ENCODE results near the gene RCC1. TPM values are rescaled to one million over a fixed set of nuclear protein-coding genes. Genes with fewer than 3 reads are reported as not detected.
A peak's percentile ranks its signal among the peaks of the same experiment; 100 is the strongest.
"Not testable (repeated sequence)": the region's sequence is repeated elsewhere in the genome, so short reads cannot be mapped to it uniquely, and the experiment has no call there.

Gene RCC1
- total and polyA plus RNA-seq, 5 experiments from 2014 or later, result 11.7 to 24.9 (median 16.1) TPM

DNA sequence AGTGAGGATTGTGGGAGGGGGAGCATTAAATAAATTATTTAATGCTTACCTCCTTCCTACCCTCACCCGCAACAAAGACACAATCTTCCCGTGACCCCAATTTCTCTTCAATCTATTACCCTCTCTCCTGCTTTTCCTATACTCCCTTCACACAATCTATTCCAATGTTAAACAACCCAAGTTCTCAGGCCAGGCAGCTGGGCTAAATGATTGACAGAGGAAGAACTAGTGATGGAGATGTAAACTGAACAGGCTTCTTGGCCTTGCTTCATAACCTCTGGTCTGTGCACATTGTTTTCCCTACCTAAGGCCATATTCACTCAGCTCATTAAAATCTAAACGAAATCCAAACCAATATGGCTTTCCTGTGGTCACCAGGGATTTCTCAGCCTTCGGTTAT is 3.9 kb upstream of the RCC1 start:
- H3K27me3 Mint-ChIP-seq, result no peaks in the 10 kb centered on the region
- no peak overlapping the region for H3K4me3 Mint-ChIP-seq
- DNase-seq, result no peak
- peak overlapping the region in 1 of 10 donors; percentile 77 for H3K27ac Mint-ChIP-seq
- H3K4me1 Mint-ChIP-seq, result peaks cover 4 to 16% (median 6%) of the 10 kb centered on the region in 4 donors
- POLR2A ChIA-PET, result interaction anchor here (0.7 kb wide), 1 partner anchor 14 kb away, joined by 6 read pairs; no protein-coding TSS in a partner anchor
- ATAC-seq, result no peak
- H3K9me3 Mint-ChIP-seq, result no peaks in the 10 kb centered on the region
- peaks cover 4 to 28% (median 5%) of the 10 kb centered on the region in 3 donors for H3K36me3 Mint-ChIP-seq

DNA sequence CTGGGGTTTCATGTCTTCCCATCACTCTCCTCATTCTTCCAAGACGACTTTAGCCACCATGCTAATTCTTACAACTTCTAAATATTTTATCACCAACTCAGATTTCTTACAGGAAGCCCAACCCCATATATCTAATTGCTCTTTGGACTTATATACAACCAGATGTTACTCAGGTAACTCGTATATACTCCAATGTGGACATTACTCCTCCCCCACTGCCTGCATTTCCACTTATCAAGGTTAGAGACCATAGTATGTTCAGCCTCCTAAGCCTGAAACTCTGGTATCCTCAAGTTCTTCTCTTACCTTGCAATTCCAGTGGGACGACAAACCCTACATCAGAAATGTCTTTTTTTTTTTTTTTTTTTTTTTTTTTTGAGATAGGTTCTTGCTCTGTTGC is 2.7 kb upstream of the RCC1 start:
- H3K4me3 Mint-ChIP-seq, result peak overlapping the region in 2 of 10 donors; percentile 1 to 19
- H3K4me1 Mint-ChIP-seq, result peaks cover 4 to 28% (median 13%) of the 10 kb centered on the region in 4 donors
- POLR2A ChIA-PET, result no interaction called here
- DNase-seq (no peak), ATAC-seq (no peak)
- no peaks in the 10 kb centered on the region for H3K27me3 Mint-ChIP-seq
- H3K27ac Mint-ChIP-seq, result peak overlapping the region in 2 of 10 donors; percentile 34 to 46
- no peaks in the 10 kb centered on the region for H3K9me3 Mint-ChIP-seq
- peaks cover 5 to 26% (median 5%) of the 10 kb centered on the region in 3 donors for H3K36me3 Mint-ChIP-seq

DNA sequence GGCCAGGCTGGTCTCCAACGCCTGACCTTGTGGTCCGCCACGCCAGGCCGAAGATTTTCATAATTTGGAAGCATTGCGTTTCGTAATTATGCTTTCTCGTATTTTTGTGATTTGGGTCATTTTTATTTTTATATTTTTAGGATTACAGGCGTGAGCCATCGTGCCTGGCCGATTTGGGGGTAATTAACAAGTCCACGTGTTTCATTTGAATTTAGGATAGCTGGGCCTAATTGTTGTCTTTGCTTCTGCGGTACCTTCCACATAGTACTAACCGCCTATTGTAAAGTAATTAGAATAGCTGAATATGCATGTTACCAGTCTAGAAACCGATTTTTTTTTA is 1.0 kb downstream of the RCC1 start:
- no peak for ATAC-seq
- H3K36me3 Mint-ChIP-seq, result peaks cover 15 to 49% (median 30%) of the 10 kb centered on the region in 3 donors
- H3K4me1 Mint-ChIP-seq, result peaks cover 17 to 64% (median 45%) of the 10 kb centered on the region in 4 donors
- H3K27ac Mint-ChIP-seq, result peak overlapping the region; percentile 97 to 100 (median 98)
- DNase-seq, result no peak
- no peaks in the 10 kb centered on the region for H3K9me3 Mint-ChIP-seq
- POLR2A ChIA-PET, result interaction anchor here (0.6 to 7.0 kb wide), 19 partner anchors 10 to 675 kb away, joined by 3 to 87 read pairs (median 6); partner anchors contain the start of genes MED18, RNU11, SESN2 and SRSF4
- H3K4me3 Mint-ChIP-seq, result peak overlapping the region; percentile 94 to 99 (median 98)
- H3K27me3 Mint-ChIP-seq, result no peaks in the 10 kb centered on the region

DNA sequence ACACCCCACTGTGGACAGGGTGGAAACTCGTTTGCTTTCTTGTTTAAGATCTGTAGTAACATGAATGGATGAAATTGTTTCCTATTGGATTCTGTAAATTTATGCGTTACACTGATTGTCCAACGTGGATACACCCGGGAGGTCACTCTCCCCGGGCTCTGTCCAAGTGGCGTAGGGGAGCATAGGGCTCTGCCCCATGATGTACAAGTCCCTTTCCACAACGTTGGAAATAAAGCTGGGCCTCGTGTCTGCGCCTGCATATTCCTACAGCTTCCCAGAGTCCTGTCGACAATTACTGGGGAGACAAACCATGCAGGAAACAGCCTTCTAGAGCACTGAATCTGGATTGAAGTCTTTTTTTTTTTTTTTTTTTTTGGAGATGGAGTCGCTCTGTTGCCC is 1.4 kb downstream of the RCC1 start:
- Mint-ChIP-seq H3K36me3 (peaks cover 15 to 53% (median 33%) of the 10 kb centered on the region in 3 donors), H3K9me3 (no peaks in the 10 kb centered on the region), H3K27ac (peak overlapping the region; percentile 97 to 100 (median 98)), H3K27me3 (no peaks in the 10 kb centered on the region), H3K4me1 (peaks cover 19 to 68% (median 49%) of the 10 kb centered on the region in 4 donors), H3K4me3 (peak overlapping the region; percentile 94 to 99 (median 98))
- ATAC-seq (no peak), DNase-seq (no peak)
- POLR2A ChIA-PET, result interaction anchor here (0.6 to 7.0 kb wide), 19 partner anchors 10 to 674 kb away, joined by 3 to 87 read pairs (median 6); partner anchors contain the start of genes MED18, RNU11, SESN2 and SRSF4

DNA sequence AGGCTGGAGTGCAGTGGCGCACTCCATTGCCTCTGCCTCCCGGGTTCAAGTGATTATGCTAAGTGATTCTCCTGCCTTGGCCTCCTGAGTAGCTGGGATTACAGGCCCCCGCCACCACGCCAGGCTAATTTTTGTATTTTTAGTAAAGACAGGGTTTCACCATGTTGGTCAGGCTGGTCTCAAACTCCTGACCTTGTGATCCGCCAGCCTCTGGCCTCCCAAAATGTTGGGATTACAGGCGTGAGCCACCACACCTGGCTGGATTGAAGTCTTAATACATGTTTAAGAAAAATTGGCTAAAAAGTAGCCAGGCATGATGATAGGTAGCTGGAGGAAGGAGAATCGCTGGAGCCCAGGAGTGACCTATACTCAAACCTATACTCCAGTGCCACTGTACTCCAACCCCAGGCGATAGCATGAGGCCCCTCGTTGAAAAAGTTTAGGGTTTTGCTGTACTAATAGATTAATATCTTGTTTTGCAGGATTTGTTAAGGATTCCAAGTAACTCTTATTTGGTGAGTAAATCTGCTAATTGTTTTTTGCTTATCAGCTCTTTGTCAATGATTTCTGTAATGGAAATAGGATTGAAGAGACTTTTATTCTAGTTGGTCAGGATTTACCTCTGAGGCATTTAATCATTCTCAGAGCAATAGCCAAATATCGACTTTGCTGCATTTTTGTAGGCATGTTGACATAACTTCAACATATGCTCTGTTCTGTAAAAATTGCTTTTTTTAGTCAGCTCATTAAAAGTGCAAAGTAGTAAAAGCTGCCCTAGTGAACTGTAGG is 2.0 kb downstream of the RCC1 start:
- POLR2A ChIA-PET, result interaction anchor here (0.8 to 7.0 kb wide), 14 partner anchors 9 to 674 kb away, joined by 3 to 87 read pairs (median 5); partner anchors contain the start of genes MED18, RNU11, SESN2 and SRSF4
- peak overlapping the region; percentile 94 to 99 (median 98) for H3K4me3 Mint-ChIP-seq
- peak overlapping the region; percentile 97 to 100 (median 98) for H3K27ac Mint-ChIP-seq
- H3K36me3 Mint-ChIP-seq, result peaks cover 15 to 59% (median 37%) of the 10 kb centered on the region in 3 donors
- H3K9me3 Mint-ChIP-seq, result no peaks in the 10 kb centered on the region
- peaks cover 21 to 74% (median 55%) of the 10 kb centered on the region in 4 donors for H3K4me1 Mint-ChIP-seq
- ATAC-seq, result no peak
- DNase-seq, result no peak
- no peaks in the 10 kb centered on the region for H3K27me3 Mint-ChIP-seq

DNA sequence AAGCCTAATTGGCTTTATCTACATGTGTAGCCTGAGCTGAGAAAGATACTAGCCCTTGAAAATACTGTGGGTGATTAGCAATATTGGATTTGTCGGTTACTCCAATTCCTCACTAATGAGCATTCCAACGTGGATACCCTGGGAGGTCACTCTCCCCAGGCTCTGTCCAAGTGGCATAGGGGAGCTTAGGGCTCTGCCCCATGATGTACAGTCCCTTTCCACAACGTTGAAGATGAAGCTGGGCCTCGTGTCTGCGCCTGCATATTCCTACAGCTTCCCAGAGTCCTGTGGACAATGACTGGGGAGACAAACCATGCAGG is 2.6 kb downstream of the RCC1 start:
- Mint-ChIP-seq H3K9me3 (no peaks in the 10 kb centered on the region), H3K4me3 (peak overlapping the region; percentile 94 to 99 (median 98)), H3K27me3 (no peaks in the 10 kb centered on the region), H3K27ac (peak overlapping the region; percentile 76 to 100 (median 89)), H3K4me1 (peaks cover 21 to 80% (median 57%) of the 10 kb centered on the region in 4 donors), H3K36me3 (peaks cover 15 to 65% (median 37%) of the 10 kb centered on the region in 3 donors)
- no peak for DNase-seq
- no peak for ATAC-seq
- POLR2A ChIA-PET, result interaction anchor here (0.5 to 7.0 kb wide), 11 partner anchors 8 to 673 kb away, joined by 3 to 87 read pairs (median 6); partner anchors contain the start of genes RNU11, SESN2, SRSF4 and TAF12

DNA sequence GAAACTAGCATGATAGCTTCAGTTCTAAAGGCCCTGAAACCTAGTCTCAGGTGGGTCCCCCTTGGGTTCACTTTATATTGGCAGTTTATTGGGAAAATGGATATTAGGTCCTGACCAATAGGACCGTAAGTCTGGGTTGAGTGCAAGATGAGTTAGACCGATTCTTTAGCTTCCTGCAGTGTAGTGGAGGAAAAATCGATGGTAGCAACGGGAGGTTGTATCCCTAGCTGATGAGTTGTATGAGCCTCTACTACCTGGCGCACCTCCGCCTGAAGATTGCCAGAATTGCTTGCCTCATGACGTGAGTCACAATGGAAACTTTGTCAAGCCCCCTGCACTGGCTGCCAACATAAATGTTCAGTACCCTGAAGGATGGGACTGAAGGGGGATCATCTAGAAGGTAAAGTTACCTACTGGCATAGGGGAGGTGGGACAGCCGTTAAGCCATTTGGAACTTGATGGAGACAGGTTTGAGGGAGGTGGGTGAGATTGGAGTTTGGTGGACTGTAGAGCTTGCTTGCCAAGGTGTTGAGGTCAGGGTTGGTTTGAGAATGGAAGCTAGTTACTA is 3.9 kb downstream of the RCC1 start:
- POLR2A ChIA-PET, result interaction anchor here (0.5 to 7.0 kb wide), 6 partner anchors 7 to 274 kb away, joined by 3 to 87 read pairs (median 6); partner anchors contain the start of genes ATP5IF1, TAF12 and YTHDF2
- no peaks in the 10 kb centered on the region for H3K27me3 Mint-ChIP-seq
- H3K27ac Mint-ChIP-seq, result peak overlapping the region; percentile 76 to 100 (median 89)
- H3K9me3 Mint-ChIP-seq, result no peaks in the 10 kb centered on the region
- H3K4me3 Mint-ChIP-seq, result peak overlapping the region; percentile 94 to 99 (median 98)
- H3K4me1 Mint-ChIP-seq, result peaks cover 21 to 84% (median 61%) of the 10 kb centered on the region in 4 donors
- peak in 1 of 10 donors; percentile 15 for DNase-seq
- ATAC-seq, result no peak
- H3K36me3 Mint-ChIP-seq, result peaks cover 15 to 77% (median 38%) of the 10 kb centered on the region in 3 donors

DNA sequence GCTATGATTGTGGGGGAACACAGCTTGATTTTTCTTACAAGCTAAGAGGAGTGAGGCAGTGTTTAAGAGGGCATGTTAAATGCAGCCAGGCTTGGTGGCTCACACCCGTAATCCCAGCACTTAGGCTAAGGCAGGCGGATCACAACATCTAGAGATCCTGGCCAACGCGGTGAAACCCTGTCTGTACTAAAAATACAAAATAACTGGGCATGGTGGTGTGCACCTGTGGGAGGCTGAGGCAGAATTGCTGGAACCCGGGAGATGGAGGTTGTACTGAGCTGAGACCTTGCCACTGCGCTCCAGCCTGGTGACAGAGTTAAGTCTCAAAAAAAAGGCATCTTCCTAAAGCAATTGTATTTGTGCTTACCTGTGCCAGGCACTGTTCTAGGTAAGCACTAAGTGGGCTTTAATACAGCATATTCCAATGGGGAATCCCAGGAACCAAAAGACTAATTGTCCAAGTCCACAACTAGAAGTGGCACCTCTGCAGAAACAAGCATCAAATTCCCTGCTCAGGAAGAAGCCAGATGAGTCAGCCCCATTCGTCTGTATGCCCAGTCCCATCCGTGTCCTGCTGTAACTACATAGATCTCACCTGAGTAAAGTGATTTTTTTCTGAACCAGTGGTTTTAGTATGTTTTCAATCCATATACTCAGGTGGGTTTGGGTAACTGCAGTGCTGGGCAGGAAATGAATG is 4.6 kb downstream of the RCC1 start:
- Mint-ChIP-seq H3K36me3 (peaks cover 15 to 83% (median 40%) of the 10 kb centered on the region in 3 donors), H3K27ac (peak overlapping the region; percentile 76 to 100 (median 89)), H3K4me3 (peak overlapping the region; percentile 94 to 99 (median 98)), H3K4me1 (peaks cover 23 to 80% (median 60%) of the 10 kb centered on the region in 4 donors), H3K9me3 (no peaks in the 10 kb centered on the region), H3K27me3 (no peaks in the 10 kb centered on the region)
- POLR2A ChIA-PET, result interaction anchor here (1.1 to 7.0 kb wide), 3 partner anchors 70 to 275 kb away, joined by 3 to 87 read pairs (median 7); partner anchors contain the start of genes ATP5IF1 and TAF12
- ATAC-seq (peak; percentile 10 to 15), DNase-seq (peak in 1 of 10 donors; percentile 25)

DNA sequence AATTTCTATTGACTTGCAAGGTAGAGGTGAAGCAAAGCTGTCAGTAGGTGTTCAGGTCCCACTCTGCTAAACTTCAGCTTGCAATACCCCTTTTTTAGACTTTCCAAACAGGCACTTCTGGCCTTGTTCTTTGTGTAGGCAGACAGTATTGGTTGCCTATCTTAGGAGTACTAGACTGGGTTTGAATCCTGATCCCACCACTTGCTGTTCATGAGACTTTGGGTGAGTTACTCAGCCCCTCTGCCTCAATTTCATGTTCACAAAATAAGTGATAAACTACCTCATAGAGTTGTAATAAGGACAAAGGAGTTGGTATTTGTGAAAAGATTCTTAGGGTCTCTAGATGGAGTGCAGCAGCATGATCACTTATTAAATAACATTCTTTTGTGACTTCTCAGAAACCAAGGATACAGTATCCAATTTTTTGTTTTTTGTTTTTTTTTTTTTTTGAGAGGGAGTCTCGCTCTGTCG is 5.2 kb downstream of the RCC1 start:
- H3K9me3 Mint-ChIP-seq, result no peaks in the 10 kb centered on the region
- H3K27me3 Mint-ChIP-seq, result no peaks in the 10 kb centered on the region
- H3K27ac Mint-ChIP-seq, result peak overlapping the region in 9 of 10 donors; percentile 76 to 100 (median 88)
- POLR2A ChIA-PET, result interaction anchor here (0.6 to 7.0 kb wide), 4 partner anchors 40 to 133 kb away, joined by 3 to 87 read pairs (median 6); partner anchors contain the start of gene TAF12
- DNase-seq, result no peak
- peaks cover 19 to 75% (median 56%) of the 10 kb centered on the region in 4 donors for H3K4me1 Mint-ChIP-seq
- no peak for ATAC-seq
- peak overlapping the region; percentile 94 to 99 (median 98) for H3K4me3 Mint-ChIP-seq
- H3K36me3 Mint-ChIP-seq, result peaks cover 10 to 83% (median 40%) of the 10 kb centered on the region in 3 donors

DNA sequence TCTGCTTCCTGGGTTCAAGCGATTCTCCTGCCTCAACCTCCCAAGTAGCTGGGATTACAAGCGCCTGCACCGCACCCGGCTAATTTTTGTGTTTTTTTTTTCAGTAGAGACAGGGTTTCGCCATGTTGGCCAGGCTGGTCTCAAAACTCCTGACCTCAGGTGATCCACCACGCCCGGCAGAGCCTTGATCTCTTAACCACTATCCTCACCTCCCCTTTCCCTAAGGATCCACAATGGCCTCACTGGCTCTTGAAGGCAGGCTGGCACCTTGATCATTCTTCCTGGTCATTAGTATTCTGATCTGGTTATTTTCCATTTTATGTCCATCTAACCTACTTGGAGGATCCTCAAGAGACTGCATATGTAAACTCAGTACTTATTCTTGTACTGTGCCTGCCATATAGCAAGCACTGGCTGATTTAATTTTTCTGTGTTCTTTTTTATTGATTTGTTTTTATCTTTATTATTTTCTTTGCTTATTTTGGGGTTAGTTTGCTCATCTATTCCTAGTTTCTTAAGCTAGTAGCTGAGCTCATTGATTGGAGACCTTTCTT is 6.3 kb downstream of the RCC1 start:
- DNase-seq (no peak), ATAC-seq (no peak)
- H3K4me1 Mint-ChIP-seq, result peaks cover 19 to 70% (median 59%) of the 10 kb centered on the region in 4 donors
- no peaks in the 10 kb centered on the region for H3K27me3 Mint-ChIP-seq
- H3K4me3 Mint-ChIP-seq, result peak overlapping the region; percentile 57 to 99 (median 72)
- POLR2A ChIA-PET, result interaction anchor here (0.6 to 0.7 kb wide), 2 partner anchors 175 to 419 kb away, joined by 4 to 7 read pairs; no protein-coding TSS in a partner anchor
- H3K9me3 Mint-ChIP-seq, result no peaks in the 10 kb centered on the region
- H3K36me3 Mint-ChIP-seq, result peaks cover 10 to 79% (median 38%) of the 10 kb centered on the region in 3 donors
- H3K27ac Mint-ChIP-seq, result peak overlapping the region; percentile 73 to 91 (median 84)

DNA sequence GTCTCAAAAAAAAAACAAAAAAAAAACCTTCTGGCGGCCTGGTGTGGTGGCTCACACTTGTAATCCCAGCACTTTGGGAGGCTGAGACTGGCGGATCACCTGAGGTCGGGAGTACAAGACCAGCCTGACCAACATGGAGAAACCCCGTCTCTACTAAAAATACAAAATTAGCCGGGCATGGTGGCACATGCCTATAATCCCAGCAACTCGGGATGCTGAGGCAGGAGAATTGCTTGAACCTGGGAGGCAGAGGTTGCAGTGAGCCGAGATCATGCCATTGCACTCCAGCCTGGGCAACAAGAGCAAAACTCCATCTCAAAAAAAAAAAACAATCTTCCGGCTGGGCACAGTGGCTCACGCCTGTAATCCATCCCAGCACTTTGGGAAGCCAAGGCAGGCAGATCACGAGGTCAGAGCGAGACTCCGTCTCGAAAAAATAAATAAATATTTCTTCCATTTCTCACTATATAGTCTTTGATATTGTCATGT is 8.6 kb downstream of the RCC1 start:
- Mint-ChIP-seq H3K36me3 (peaks cover 6 to 58% (median 26%) of the 10 kb centered on the region in 3 donors), H3K4me3 (peak overlapping the region in 1 of 10 donors; percentile 18), H3K27ac (peak overlapping the region in 7 of 10 donors; percentile 11 to 81 (median 55)), H3K4me1 (peaks cover 23 to 66% (median 56%) of the 10 kb centered on the region in 4 donors)
- not testable (repeated sequence) for ATAC-seq, H3K27me3 Mint-ChIP-seq, DNase-seq, H3K9me3 Mint-ChIP-seq
- POLR2A ChIA-PET, result interaction anchor here (0.7 to 4.6 kb wide), 3 partner anchors 7 to 313 kb away, joined by 3 to 42 read pairs (median 4); partner anchors contain the start of gene RCC1

All from naive thymus-derived CD8-positive, alpha-beta T cell (primary cell).